T-helper 17 cell (primary cell): ENCODE results near the gene OR1S1. TPM values are rescaled to one million over a fixed set of nuclear protein-coding genes. Genes with fewer than 3 reads are reported as not detected.
"Not testable (repeated sequence)": the region's sequence is repeated elsewhere in the genome, so short reads cannot be mapped to it uniquely, and the experiment has no call there.

ENCODE experiments used
- ATAC-seq: fragments of 150-1000 bp; cut with Tn5 transposase; 2 replicates; pipeline ENCODE4 v1.10.0; 2021; ENCODE audit warnings: mild to moderate bottlenecking, moderate library complexity
- DNase-seq, 3 donors: peaks; one replicate each; pipeline versions ENCODE4 v3.0.0 to v3.0.0-alpha.2; 2020 to 2021
- H3K9me3 ChIP-seq: one replicate; pipeline ENCODE4 v1.7.0; 2013; ENCODE audit warnings: low read length, mild to moderate bottlenecking; ENCODE audit not compliant: control insufficient read depth, poor library complexity, severe bottlenecking
- H3K27ac Mint-ChIP-seq: one replicate; pipeline ENCODE4 v1.8.0; 2022; ENCODE audit warnings: mild to moderate bottlenecking, moderate library complexity, mixed read lengths
- H3K27me3 Mint-ChIP-seq: one replicate; pipeline ENCODE4 v1.8.0; 2022; ENCODE audit warnings: mixed read lengths
- H3K36me3 Mint-ChIP-seq: one replicate; pipeline ENCODE4 v1.8.0; 2022; ENCODE audit warnings: low read depth, mixed read lengths
- H3K4me1 Mint-ChIP-seq: one replicate; pipeline ENCODE4 v1.8.0; 2022; ENCODE audit warnings: mild to moderate bottlenecking, mixed read lengths
- H3K4me3 Mint-ChIP-seq: one replicate; pipeline ENCODE4 v1.8.0; 2022; ENCODE audit warnings: mild to moderate bottlenecking, moderate library complexity, mixed read lengths
- total RNA-seq, 4 donors: library from RNA in 2 of 4; stranded (reverse) in 2 of 4; gene quantifications; one replicate each; pipeline ENCODE4 v1.2.3 and lab custom pipeline; 2022 to 2026

OR1S1 gene
- total RNA-seq (not detected), total RNA-seq (lab: John Stamatoyannopoulos, UW) (0 reads per million in 2 donors)

DNA sequence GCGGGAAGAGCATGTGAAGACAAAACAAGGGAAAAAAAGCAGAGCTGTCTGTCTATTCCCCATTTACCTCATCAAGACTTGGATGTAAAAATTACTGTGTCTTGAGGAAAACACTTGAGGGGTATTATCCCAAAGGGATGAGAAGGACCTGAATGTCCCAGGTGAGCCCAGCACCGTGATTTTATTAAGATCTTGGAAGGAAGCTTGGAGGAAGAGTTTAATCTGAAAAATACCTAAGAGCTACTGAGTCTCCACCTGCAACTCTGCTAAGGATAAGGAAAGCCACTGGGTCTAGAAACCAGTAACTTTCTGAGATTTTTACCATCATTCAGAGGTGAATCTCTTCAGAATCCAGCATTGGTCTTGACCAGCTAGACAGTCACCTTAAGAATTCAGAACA is at the start of gene OR1S1:
OR1S1 (plus strand) TSS at position 301 of the 400 bp plus-strand sequence.
- not testable (repeated sequence) for H3K4me1 Mint-ChIP-seq, H3K27me3 Mint-ChIP-seq, H3K36me3 Mint-ChIP-seq, H3K27ac Mint-ChIP-seq, H3K9me3 ChIP-seq, H3K4me3 Mint-ChIP-seq, ATAC-seq, DNase-seq

DNA sequence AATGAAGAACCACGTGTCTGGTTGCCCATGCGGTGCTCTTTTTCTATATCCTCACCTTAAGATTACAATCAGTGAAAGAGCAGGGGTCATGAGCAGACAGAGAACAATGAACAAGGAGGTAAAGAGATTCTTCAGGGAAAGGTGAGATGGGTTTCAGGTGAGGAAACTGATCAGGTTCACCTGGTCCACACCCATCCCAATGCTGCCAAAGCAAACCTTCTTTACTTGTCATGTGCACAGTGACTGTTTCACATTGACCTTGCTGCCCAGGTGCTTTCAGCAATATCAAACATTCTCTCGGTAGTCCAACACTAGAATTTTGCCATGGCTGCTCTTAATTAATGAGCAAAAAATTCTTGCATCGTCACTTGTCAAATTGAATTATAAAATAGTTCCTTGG is 48.1 kb upstream of the OR1S1 start:
- peaks cover 34% of the 10 kb centered on the region for H3K27me3 Mint-ChIP-seq
- H3K36me3 Mint-ChIP-seq: no peaks in the 10 kb centered on the region
- H3K27ac Mint-ChIP-seq: no peak overlapping the region
- no peaks in the 10 kb centered on the region for H3K9me3 ChIP-seq
- DNase-seq (no peak), ATAC-seq (no peak)
- peaks cover 2% of the 10 kb centered on the region for H3K4me1 Mint-ChIP-seq
- H3K4me3 Mint-ChIP-seq: no peak overlapping the region

DNA sequence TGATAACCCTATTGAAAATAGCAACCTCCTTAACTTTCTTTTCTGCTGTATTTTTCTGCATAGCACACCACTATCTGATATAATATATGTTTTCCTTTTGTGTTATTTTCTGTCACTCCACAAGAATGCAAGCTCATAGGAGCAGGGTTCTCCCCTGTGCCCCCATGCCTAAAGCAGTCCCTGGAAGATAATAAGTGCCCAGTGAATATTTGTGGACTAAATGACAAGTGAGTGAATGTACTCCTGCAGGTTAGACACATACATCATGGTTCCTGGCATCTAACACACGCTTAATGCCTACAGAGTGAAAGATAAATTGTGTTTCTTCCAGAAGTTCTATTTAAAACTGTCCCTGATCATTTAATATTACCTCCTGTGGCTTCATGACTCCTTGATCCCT is 47.5 kb upstream of the OR1S1 start:
- no peaks in the 10 kb centered on the region for H3K36me3 Mint-ChIP-seq
- H3K27ac Mint-ChIP-seq: no peak overlapping the region
- no peak for ATAC-seq
- no peak overlapping the region for H3K4me3 Mint-ChIP-seq
- DNase-seq: no peak
- H3K9me3 ChIP-seq: no peaks in the 10 kb centered on the region
- H3K4me1 Mint-ChIP-seq: peaks cover 5% of the 10 kb centered on the region
- peaks cover 40% of the 10 kb centered on the region for H3K27me3 Mint-ChIP-seq

- H3K36me3 Mint-ChIP-seq: no peaks in the 10 kb centered on the region
- ATAC-seq: no peak
- peaks cover 41% of the 10 kb centered on the region for H3K27me3 Mint-ChIP-seq
- peaks cover 5% of the 10 kb centered on the region for H3K4me1 Mint-ChIP-seq
- no peaks in the 10 kb centered on the region for H3K9me3 ChIP-seq
- no peak overlapping the region for H3K4me3 Mint-ChIP-seq
- DNase-seq: no peak
- no peak overlapping the region for H3K27ac Mint-ChIP-seq
Observed at GRCh38 chr11:58165504-58166106, 46.9 kb upstream of the OR1S1 start.

GRCh38 chr11:58177409-58178054 is 35.0 kb upstream of the OR1S1 start:
- ATAC-seq: no peak
- DNase-seq: no peak
- Mint-ChIP-seq H3K4me3 (no peak overlapping the region), H3K4me1 (no peaks in the 10 kb centered on the region), H3K36me3 (no peaks in the 10 kb centered on the region), H3K27me3 (peaks cover 28% of the 10 kb centered on the region), H3K27ac (no peak overlapping the region)
- H3K9me3 ChIP-seq: no peaks in the 10 kb centered on the region

- Mint-ChIP-seq H3K4me1 (no peaks in the 10 kb centered on the region), H3K4me3 (no peak overlapping the region), H3K27ac (no peak overlapping the region), H3K36me3 (no peaks in the 10 kb centered on the region), H3K27me3 (peaks cover 28% of the 10 kb centered on the region)
- DNase-seq (no peak), ATAC-seq (no peak)
- no peaks in the 10 kb centered on the region for H3K9me3 ChIP-seq
Observed at GRCh38 chr11:58178444-58178843, 34.1 kb upstream of the OR1S1 start.

- Mint-ChIP-seq H3K36me3 (no peaks in the 10 kb centered on the region), H3K27ac (no peak overlapping the region), H3K4me1 (no peaks in the 10 kb centered on the region), H3K4me3 (no peak overlapping the region), H3K27me3 (peaks cover 28% of the 10 kb centered on the region)
- DNase-seq: no peak
- H3K9me3 ChIP-seq: no peaks in the 10 kb centered on the region
- ATAC-seq: no peak
Observed at GRCh38 chr11:58179648-58180047, 32.9 kb upstream of the OR1S1 start.

DNA sequence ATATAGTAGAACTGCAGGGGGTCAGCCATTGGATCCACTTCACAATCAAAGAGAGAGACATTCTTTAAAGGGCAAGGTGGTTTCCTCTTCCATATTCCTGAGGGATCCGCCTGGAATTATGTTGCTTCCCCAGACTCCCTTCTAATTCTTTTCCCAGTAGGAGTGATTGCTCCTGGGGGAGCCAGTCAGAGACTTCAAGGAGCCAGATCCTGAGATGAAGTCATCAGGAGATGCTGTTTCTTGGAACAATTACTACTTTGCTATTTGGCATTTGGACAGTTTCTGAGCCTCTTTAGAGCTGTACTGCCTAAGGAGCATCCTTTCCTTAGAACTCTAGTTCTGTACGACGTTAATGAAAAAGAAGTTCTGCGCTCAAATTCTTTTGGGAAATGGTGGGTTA is 25.6 kb upstream of the OR1S1 start:
- H3K27me3 Mint-ChIP-seq: no peaks in the 10 kb centered on the region
- H3K36me3 Mint-ChIP-seq: no peaks in the 10 kb centered on the region
- no peaks in the 10 kb centered on the region for H3K9me3 ChIP-seq
- no peaks in the 10 kb centered on the region for H3K4me1 Mint-ChIP-seq
- ATAC-seq (no peak), DNase-seq (no peak)
- no peak overlapping the region for H3K4me3 Mint-ChIP-seq
- H3K27ac Mint-ChIP-seq: no peak overlapping the region

GRCh38 chr11:58188770-58189169 is 23.8 kb upstream of the OR1S1 start, which contains the start of gene OR9Q2:
Gene OR9Q2, plus strand, starts transcription at chr11:58189070. Its CDS starts 1,421 bp downstream, at chr11:58190491.
- DNase-seq (no peak), ATAC-seq (no peak)
- no peaks in the 10 kb centered on the region for H3K9me3 ChIP-seq
- no peak within 1 kb of the TSS for H3K4me3 Mint-ChIP-seq
- H3K4me1 Mint-ChIP-seq: no peaks in the 10 kb centered on the region
- no peak within 1 kb of the TSS for H3K27ac Mint-ChIP-seq
- no peaks in the 10 kb centered on the region for H3K27me3 Mint-ChIP-seq
- no peaks in the 10 kb centered on the region for H3K36me3 Mint-ChIP-seq

- no peaks in the 10 kb centered on the region for H3K9me3 ChIP-seq
- Mint-ChIP-seq H3K36me3 (no peaks in the 10 kb centered on the region), H3K27ac (no peak overlapping the region), H3K4me1 (no peaks in the 10 kb centered on the region), H3K4me3 (no peak overlapping the region), H3K27me3 (no peaks in the 10 kb centered on the region)
- no peak for DNase-seq
- no peak for ATAC-seq
Observed at GRCh38 chr11:58192229-58192628, 20.3 kb upstream of the OR1S1 start.

DNA sequence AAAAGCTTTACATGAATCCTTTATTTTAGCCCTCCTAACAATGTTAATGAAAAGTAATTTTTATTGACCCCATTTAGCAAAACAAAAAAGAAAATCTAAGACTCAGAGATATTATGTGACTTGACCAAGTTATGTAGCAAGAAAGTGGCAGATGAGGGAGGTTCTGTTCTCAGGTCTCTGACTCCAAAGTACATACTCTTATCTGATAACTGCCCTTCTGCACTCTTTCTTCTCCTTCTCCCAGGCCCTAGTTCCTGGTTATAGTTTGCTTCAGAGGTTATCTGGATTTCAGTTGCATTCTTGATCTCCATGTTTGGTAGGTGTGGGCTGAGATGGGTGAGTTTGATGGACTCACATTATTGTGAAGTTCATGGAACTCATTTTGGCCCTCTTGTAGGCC is 19.1 kb upstream of the OR1S1 start:
- Mint-ChIP-seq H3K4me1 (no peaks in the 10 kb centered on the region), H3K27ac (no peak overlapping the region), H3K36me3 (no peaks in the 10 kb centered on the region), H3K27me3 (no peaks in the 10 kb centered on the region), H3K4me3 (no peak overlapping the region)
- H3K9me3 ChIP-seq: no peaks in the 10 kb centered on the region
- no peak for DNase-seq
- no peak for ATAC-seq

DNA sequence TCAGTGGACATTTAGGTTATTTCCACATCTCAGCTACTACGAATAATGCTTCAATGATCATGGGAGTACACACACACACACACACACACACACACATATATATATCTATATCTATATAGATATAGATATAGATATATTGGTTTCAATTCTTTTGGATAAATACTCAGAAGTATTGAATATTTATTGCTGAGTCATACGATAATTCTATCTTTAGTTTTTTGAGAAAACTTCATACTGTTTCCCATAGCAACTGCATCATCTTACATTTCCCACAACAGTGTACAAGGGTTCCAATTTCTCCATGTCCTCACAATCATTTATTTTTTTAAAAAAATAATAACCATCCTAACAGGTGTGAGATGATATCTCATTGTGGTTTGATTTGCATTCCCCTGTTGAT is 16.6 kb upstream of the OR1S1 start:
- no peaks in the 10 kb centered on the region for H3K9me3 ChIP-seq
- no peaks in the 10 kb centered on the region for H3K27me3 Mint-ChIP-seq
- no peaks in the 10 kb centered on the region for H3K4me1 Mint-ChIP-seq
- no peak for DNase-seq
- H3K36me3 Mint-ChIP-seq: no peaks in the 10 kb centered on the region
- no peak overlapping the region for H3K27ac Mint-ChIP-seq
- no peak for ATAC-seq
- no peak overlapping the region for H3K4me3 Mint-ChIP-seq

DNA sequence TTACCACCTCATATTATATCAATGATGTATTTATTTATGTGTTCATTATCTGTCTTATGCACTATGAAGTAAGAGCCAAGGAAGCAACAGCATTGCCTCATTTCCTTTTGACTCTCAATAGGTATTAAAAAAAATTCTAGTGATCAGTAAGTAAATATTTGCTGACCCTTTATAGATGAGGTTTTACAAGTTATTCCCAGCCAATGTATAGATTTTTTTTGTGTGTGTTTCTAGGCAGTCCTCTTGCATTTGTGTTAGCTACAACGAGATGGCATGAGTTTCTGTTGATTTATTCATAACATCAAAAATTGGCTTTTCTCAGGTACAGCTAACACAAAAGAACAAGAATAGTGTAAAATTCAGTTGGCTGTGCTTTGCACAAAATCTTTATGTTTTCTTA is 13.2 kb upstream of the OR1S1 start:
- no peaks in the 10 kb centered on the region for H3K9me3 ChIP-seq
- no peak for ATAC-seq
- no peak overlapping the region for H3K4me3 Mint-ChIP-seq
- H3K27me3 Mint-ChIP-seq: peaks cover 7% of the 10 kb centered on the region
- H3K36me3 Mint-ChIP-seq: no peaks in the 10 kb centered on the region
- no peaks in the 10 kb centered on the region for H3K4me1 Mint-ChIP-seq
- DNase-seq: no peak
- no peak overlapping the region for H3K27ac Mint-ChIP-seq

DNA sequence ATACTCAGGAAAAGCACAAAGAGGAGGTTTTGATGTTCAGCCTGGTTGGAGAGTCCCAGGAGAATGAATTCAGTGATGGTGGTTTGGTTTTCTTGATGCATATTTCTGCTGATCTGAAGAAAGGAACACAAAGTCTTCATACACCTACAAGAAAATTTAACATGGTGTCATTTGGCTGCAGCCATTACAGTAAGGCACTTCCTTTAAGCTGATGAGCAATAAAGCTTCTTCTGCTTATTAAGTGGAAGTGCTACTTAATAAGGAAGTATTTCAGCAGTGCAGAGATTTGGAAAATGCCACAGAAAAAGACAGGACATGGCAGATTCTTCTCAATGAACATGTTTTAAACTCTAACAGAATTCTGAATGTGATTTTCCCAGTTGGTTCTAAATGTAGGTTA is 8.5 kb upstream of the OR1S1 start, which contains the start of gene OR1S2:
OR1S2 (minus strand) TSS at position 101 of the 400 bp plus-strand sequence; CDS start at position 101, 0 bp downstream.
- Mint-ChIP-seq H3K27me3 (peaks cover 21% of the 10 kb centered on the region), H3K27ac (no peak within 1 kb of the TSS), H3K4me1 (no peaks in the 10 kb centered on the region), H3K36me3 (no peaks in the 10 kb centered on the region), H3K4me3 (no peak within 1 kb of the TSS)
- DNase-seq: no peak
- H3K9me3 ChIP-seq: no peaks in the 10 kb centered on the region
- no peak for ATAC-seq
